HG03135 (cell line): ENCODE results near the gene CYP2A13.
"Not testable (repeated sequence)": the region's sequence is repeated elsewhere in the genome, so short reads cannot be mapped to it uniquely, and the experiment has no call there.

ENCODE experiments used
- ATAC-seq: cut with Tn5 transposase; IDR thresholded peaks from one replicate; pipeline ENCODE4 v1.9.1; 2021; ENCODE audit warnings: mild to moderate bottlenecking, moderate library complexity; ENCODE audit not compliant: unreplicated experiment

CYP2A13 gene

DNA sequence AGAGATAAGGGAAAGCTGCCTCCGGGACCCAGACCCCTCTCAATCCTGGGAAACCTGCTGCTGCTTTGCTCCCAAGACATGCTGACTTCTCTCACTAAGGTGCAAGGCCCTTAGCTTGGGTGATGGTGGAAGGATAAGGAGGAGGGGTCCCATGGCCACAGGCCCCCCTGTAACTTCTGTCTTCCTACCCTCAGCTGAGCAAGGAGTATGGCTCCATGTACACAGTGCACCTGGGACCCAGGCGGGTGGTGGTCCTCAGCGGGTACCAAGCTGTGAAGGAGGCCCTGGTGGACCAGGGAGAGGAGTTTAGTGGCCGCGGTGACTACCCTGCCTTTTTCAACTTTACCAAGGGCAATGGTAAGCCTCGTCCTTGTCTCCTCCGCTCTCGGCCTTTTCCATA lies 28.0 kb downstream of the CYP2A13 start:
- ATAC-seq: no peak

- not testable (repeated sequence) for ATAC-seq
Observed at GRCh38 chr19:41120929-41121911, 33.0 kb downstream of the CYP2A13 start.

GRCh38 chr19:41122846-41123245 lies 34.6 kb downstream of the CYP2A13 start:
- not testable (repeated sequence) for ATAC-seq

DNA sequence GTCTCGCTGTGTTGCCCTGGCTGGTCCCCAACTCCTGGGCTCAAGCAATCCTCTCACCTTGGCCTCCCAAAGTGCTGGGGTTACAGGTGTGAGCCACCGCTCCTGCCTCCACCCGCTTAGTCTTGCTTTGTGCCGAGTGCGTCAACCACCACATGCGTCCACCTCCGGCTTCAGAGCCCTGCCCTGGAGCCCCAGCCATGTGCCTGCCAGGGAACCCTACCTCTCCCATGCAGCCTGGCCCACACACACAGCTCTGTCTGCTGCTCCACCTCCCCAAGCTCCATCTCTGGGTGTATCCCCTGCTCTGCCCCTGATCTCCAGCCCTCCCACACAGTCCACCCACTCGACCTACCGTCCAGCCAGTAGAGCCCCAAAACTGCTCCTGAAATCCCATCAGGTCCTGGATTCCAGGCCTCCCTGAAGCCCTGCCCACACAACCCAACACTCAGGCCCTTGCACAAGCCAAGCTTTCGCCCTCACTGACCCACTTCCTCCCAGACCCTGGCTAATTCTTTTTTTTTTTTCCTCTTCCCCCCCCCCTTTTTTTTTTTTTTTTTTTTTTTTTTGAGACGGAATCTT lies 35.6 kb downstream of the CYP2A13 start:
- ATAC-seq: no peak

- ATAC-seq: not testable (repeated sequence)
Observed at GRCh38 chr19:41126765-41127203, 38.5 kb downstream of the CYP2A13 start.

- not testable (repeated sequence) for ATAC-seq
Observed at GRCh38 chr19:41127362-41127761, 39.1 kb downstream of the CYP2A13 start.

DNA sequence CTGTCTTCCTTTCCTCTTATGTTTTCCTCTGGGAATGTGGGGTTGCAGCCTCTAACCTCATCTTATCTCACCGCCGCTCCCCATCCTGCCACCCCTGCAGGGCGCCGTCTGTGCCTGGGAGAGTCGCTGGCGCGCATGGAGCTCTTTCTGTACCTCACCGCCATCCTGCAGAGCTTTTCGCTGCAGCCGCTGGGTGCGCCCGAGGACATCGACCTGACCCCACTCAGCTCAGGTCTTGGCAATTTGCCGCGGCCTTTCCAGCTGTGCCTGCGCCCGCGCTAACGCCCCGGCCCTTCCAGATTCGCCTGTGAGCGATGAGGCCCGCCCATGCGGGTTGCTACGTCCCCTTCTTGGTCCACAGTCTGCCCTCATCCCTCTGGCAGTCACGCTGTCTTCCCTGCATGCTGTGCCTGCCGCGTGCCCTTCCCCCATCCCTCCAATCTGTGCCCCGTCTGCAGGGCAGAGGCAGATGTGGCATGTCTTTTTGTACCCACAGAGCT lies 39.6 kb downstream of the CYP2A13 start:
- ATAC-seq: not testable (repeated sequence)

- no peak for ATAC-seq
Observed at GRCh38 chr19:41128692-41129091, 40.4 kb downstream of the CYP2A13 start.

- no peak for ATAC-seq
Observed at GRCh38 chr19:41131186-41131585, 42.9 kb downstream of the CYP2A13 start.

- ATAC-seq: no peak
Observed at GRCh38 chr19:41133260-41133659, 45.0 kb downstream of the CYP2A13 start.

GRCh38 chr19:41134616-41135015 lies 46.4 kb downstream of the CYP2A13 start:
- ATAC-seq: no peak

DNA sequence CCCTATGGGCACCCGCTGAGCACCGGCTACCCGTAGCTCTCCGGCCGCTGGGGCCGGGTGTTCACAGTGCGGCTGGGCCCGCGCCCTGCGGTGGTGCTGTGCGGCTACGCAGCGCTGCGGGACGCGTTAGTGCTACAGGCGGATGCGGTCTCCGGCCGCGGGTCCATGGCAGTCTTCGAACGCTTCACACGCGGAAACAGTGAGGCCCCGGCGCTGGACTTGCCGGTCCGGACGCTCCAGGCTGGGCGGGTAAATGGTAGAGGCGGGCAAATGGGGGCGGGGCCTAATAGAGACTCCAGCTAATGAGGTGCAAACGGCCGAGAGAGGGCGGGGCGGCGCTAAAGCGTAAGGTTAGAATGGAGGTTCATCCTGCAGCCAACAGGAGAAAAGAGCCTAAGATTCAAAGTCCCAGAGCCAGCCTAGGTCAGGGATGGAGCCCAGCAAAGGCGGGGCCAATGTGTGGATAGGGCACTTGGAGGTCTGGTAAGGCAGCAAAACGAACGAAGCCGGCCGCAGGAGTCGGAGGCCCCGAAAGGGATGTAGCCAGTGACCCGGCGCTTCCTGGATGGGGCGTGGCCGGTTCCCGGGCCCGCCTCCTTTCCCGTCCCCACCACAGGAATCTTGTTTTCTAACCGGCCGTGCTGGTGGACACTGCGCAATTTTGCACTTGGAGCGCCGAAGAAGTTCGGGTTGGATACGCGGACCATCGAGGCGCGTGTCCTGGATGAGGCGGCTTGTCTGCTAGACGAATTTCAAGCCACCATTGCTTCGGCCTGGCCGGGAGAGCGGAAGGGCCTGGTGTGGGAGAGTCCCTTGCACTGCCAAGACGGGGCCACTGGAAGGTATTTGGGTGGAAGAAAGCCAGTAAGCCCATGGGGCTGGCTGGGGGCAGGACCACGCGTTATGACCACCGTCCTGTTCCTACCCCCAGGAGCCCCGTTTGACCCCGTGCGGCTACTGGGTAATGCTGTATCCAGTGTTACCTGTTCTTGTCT lies 47.4 kb downstream of the CYP2A13 start:
- ATAC-seq: not testable (repeated sequence)

- no peak for ATAC-seq
Observed at GRCh38 chr19:41136636-41137455, 48.6 kb downstream of the CYP2A13 start.

GRCh38 chr19:41144403-41144802 lies 56.2 kb downstream of the CYP2A13 start:
- no peak for ATAC-seq
